Trophoblast cell (in vitro differentiated cells and primary cell): ENCODE measurements around the gene XKR7.

Experiments used
- DNase-seq, 2 donors: peaks; one replicate each; pipeline ENCODE4 v3.0.0-alpha.2; 2016
- H2AFZ ChIP-seq: 2 replicates; pipeline ENCODE4 v1.6.1; 2013; ENCODE audit warnings: low read length, moderate library complexity, mild to moderate bottlenecking; ENCODE audit not compliant: insufficient read depth, poor library complexity
- H2AK5ac ChIP-seq: 2 replicates; pipeline ENCODE4 v1.6.1; 2013; ENCODE audit warnings: mild to moderate bottlenecking, low read length
- H2BK120ac ChIP-seq: 2 replicates; pipeline ENCODE4 v1.6.1; 2013; ENCODE audit warnings: low read length, mild to moderate bottlenecking, moderate library complexity; ENCODE audit not compliant: insufficient read depth, poor library complexity
- H2BK12ac ChIP-seq: 2 replicates; pipeline ENCODE4 v1.6.1; 2013; ENCODE audit warnings: mild to moderate bottlenecking, low read length, moderate library complexity
- H2BK5ac ChIP-seq: 2 replicates; pipeline ENCODE4 v1.6.1; 2013; ENCODE audit warnings: low read length, low read depth, moderate library complexity, mild to moderate bottlenecking; ENCODE audit not compliant: poor library complexity
- H3K14ac ChIP-seq: 2 replicates; pipeline ENCODE4 v1.6.1; 2013; ENCODE audit warnings: mild to moderate bottlenecking, low read length
- H3K18ac ChIP-seq: 2 replicates; pipeline ENCODE4 v1.6.1; 2013; ENCODE audit warnings: mild to moderate bottlenecking, low read length
- H3K23ac ChIP-seq: 2 replicates; pipeline ENCODE4 v1.6.1; 2013; ENCODE audit warnings: low read length
- H3K27ac ChIP-seq: 2 replicates; pipeline ENCODE4 v1.5.1; 2013; ENCODE audit warnings: low read depth, mild to moderate bottlenecking, inconsistent platforms, low read length, moderate library complexity
- H3K27me3 ChIP-seq: 2 replicates; pipeline ENCODE4 v1.6.1; 2013; ENCODE audit warnings: inconsistent platforms, mild to moderate bottlenecking, low read length, moderate library complexity; ENCODE audit not compliant: insufficient read depth
- H3K36me3 ChIP-seq, 2 experiments: 1 replicate in 1 of 2; 2 replicates in 1 of 2; pipeline ENCODE4 v1.6.1; 2013; ENCODE audit warnings: low read length in 2 of 2, mild to moderate bottlenecking in 2 of 2, moderate library complexity in 1 of 2; ENCODE audit not compliant: insufficient read depth in 2 of 2, control insufficient read depth in 1 of 2
- H3K4ac ChIP-seq: 2 replicates; pipeline ENCODE4 v1.6.1; 2013; ENCODE audit warnings: low read depth, mild to moderate bottlenecking, low read length, moderate library complexity
- H3K4me1 ChIP-seq, 2 experiments: 1 replicate in 1 of 2; 2 replicates in 1 of 2; pipeline ENCODE4 v1.6.1; 2013; ENCODE audit warnings: low read length in 2 of 2, mild to moderate bottlenecking in 2 of 2, moderate library complexity in 1 of 2; ENCODE audit not compliant: insufficient read depth in 2 of 2, control insufficient read depth in 1 of 2
- H3K4me2 ChIP-seq: 2 replicates; pipeline ENCODE4 v1.6.1; 2013; ENCODE audit warnings: inconsistent platforms, mild to moderate bottlenecking, low read length, moderate library complexity
- H3K4me3 ChIP-seq: 2 replicates; pipeline ENCODE4 v1.5.1; 2013; ENCODE audit warnings: mild to moderate bottlenecking, low read depth, low read length, inconsistent platforms
- H3K79me1 ChIP-seq: one replicate; pipeline ENCODE4 v1.6.1; 2013; ENCODE audit warnings: low read length
- H3K79me2 ChIP-seq: 2 replicates; pipeline ENCODE4 v1.6.1; 2013; ENCODE audit warnings: low read length, mild to moderate bottlenecking; ENCODE audit not compliant: control insufficient read depth, insufficient read depth, poor library complexity
- H3K9ac ChIP-seq: 2 replicates; pipeline ENCODE4 v1.6.1; 2013; ENCODE audit warnings: mild to moderate bottlenecking, low read length
- H3K9me3 ChIP-seq: 2 replicates; pipeline ENCODE4 v1.6.1; 2013; ENCODE audit warnings: low read depth, mild to moderate bottlenecking, control low read depth, inconsistent platforms, low read length; ENCODE audit not compliant: insufficient read depth
- H4K12ac ChIP-seq: 2 replicates; pipeline ENCODE4 v1.6.1; 2013; ENCODE audit warnings: low read depth, mild to moderate bottlenecking, low read length, moderate library complexity
- H4K8ac ChIP-seq: 2 replicates; pipeline ENCODE4 v1.6.1; 2013; ENCODE audit warnings: low read depth, mild to moderate bottlenecking, low read length, moderate library complexity
- H4K91ac ChIP-seq: one replicate; pipeline ENCODE4 v1.6.1; 2013; ENCODE audit warnings: low read depth, mild to moderate bottlenecking, low read length, moderate library complexity
- WGBS: extraction: QIAGEN DNeasy Blood & Tissue Kit; methylation state at CpG from one replicate; pipeline ENCODE4 v1.1.7; 2013; ENCODE audit warnings: missing lambda C conversion rate; ENCODE audit not compliant: insufficient read length, insufficient coverage; ENCODE audit errors: extremely low coverage; 5-methylcytosine and 5-hydroxymethylcytosine counted together

XKR7 gene

DNA sequence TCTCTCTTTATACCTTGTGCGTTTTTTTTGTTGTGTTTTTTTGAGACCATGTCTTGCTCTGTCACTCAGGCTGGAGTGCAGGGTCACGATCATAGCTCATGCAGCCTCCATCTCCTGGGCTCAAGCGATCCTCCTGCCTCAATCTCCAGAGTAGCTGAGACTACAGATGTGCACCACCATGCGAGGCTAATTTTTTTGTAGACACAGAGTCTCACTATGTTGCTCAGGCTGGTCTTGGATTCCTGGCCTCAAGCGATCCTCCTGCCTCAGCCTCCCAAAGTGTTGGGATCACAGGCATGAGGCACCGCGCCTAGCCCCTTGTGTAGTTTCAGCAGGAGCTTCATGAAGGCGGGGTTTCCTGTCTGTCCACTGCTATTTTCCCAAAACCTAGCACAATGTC, 43.4 kb upstream of the XKR7 start:
- Histone ChIP-seq H3K9me3 (peaks cover 3% of the 10 kb centered on the region), H4K8ac (no peak overlapping the region), H2BK5ac (no peak overlapping the region), H3K9ac (no peak overlapping the region), H3K27me3 (no peaks in the 10 kb centered on the region), H3K4ac (no peak overlapping the region), H3K79me1 (no peaks in the 10 kb centered on the region), H3K36me3 (no peaks in the 10 kb centered on the region), H2BK120ac (no peak overlapping the region), H3K79me2 (no peaks in the 10 kb centered on the region), H3K27ac (no peak overlapping the region), H3K4me1 (no peaks in the 10 kb centered on the region), H3K4me3 (no peak overlapping the region), H2AK5ac (no peak overlapping the region), H3K18ac (no peak overlapping the region), H3K14ac (no peak overlapping the region), H2AFZ (no peak overlapping the region), H4K12ac (no peak overlapping the region), H3K23ac (no peak overlapping the region), H2BK12ac (no peak overlapping the region), H4K91ac (no peak overlapping the region), H3K4me2 (no peak overlapping the region)
- no peak for DNase-seq
- no CpG with 5 or more reads among the region's 8 CpGs for WGBS

DNA sequence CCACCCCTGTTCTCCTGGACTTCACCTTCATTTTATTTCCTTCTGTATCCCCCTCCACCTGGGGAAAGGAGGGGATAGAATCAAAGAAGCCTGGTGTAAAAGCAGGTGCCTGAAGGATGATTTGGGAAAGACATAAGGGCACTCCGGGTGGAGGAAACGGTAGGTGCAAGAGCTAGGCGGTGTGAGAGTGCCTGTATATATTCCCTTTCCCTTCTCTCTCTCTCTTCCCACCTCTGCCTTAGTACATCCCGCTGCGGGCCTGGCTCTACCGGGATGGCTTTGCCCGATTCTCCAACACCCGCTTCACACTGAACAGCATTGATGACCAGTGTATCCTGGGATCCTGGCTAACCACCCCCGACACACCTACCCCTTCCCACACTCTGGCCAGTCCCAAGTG, 42.3 kb upstream of the XKR7 start:
- Histone ChIP-seq H3K4me1 (no peaks in the 10 kb centered on the region), H3K4me2 (no peak overlapping the region), H3K4ac (no peak overlapping the region), H4K8ac (no peak overlapping the region), H3K14ac (no peak overlapping the region), H4K91ac (no peak overlapping the region), H2BK5ac (no peak overlapping the region), H3K36me3 (no peaks in the 10 kb centered on the region), H3K27me3 (no peaks in the 10 kb centered on the region), H2AK5ac (no peak overlapping the region), H2BK120ac (no peak overlapping the region), H3K18ac (no peak overlapping the region), H3K23ac (no peak overlapping the region), H4K12ac (no peak overlapping the region), H3K4me3 (no peak overlapping the region), H3K9me3 (peaks cover under 1% of the 10 kb centered on the region), H3K9ac (no peak overlapping the region), H3K79me1 (no peaks in the 10 kb centered on the region), H3K27ac (no peak overlapping the region), H2BK12ac (no peak overlapping the region), H2AFZ (no peak overlapping the region), H3K79me2 (no peaks in the 10 kb centered on the region)
- no CpG with 5 or more reads among the region's 9 CpGs for WGBS
- no peak for DNase-seq

DNA sequence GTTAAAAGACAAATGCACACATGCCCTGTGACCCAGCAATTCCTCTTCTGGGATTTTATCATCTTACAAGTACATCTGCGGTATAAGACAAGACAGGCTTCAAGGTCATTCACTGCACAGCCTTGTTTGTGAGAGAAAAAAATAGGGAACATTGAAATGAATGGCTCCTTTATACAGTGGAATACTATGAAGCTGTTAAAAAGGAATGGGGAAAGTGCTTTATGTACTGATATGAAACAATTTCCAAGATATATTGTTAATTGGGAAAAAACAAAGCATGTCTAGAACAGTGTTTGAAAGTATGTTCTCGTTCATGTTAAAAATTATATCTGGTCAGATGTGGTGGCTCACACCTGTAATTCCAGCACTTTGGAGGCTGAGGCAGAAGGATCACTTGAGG, 41.5 kb upstream of the XKR7 start:
- Histone ChIP-seq H3K23ac (no peak overlapping the region), H3K9me3 (peaks cover 2% of the 10 kb centered on the region), H4K91ac (no peak overlapping the region), H3K4me3 (no peak overlapping the region), H3K36me3 (no peaks in the 10 kb centered on the region), H3K79me1 (no peaks in the 10 kb centered on the region), H3K14ac (no peak overlapping the region), H3K27ac (no peak overlapping the region), H2AFZ (no peak overlapping the region), H3K4me2 (no peak overlapping the region), H3K4me1 (no peaks in the 10 kb centered on the region), H3K9ac (no peak overlapping the region), H4K8ac (no peak overlapping the region), H2AK5ac (no peak overlapping the region), H3K4ac (no peak overlapping the region), H2BK120ac (no peak overlapping the region), H2BK12ac (no peak overlapping the region), H2BK5ac (no peak overlapping the region), H3K27me3 (no peaks in the 10 kb centered on the region), H4K12ac (no peak overlapping the region), H3K18ac (no peak overlapping the region), H3K79me2 (no peaks in the 10 kb centered on the region)
- no peak for DNase-seq
- WGBS = no CpG with 5 or more reads among the region's 2 CpGs

DNA sequence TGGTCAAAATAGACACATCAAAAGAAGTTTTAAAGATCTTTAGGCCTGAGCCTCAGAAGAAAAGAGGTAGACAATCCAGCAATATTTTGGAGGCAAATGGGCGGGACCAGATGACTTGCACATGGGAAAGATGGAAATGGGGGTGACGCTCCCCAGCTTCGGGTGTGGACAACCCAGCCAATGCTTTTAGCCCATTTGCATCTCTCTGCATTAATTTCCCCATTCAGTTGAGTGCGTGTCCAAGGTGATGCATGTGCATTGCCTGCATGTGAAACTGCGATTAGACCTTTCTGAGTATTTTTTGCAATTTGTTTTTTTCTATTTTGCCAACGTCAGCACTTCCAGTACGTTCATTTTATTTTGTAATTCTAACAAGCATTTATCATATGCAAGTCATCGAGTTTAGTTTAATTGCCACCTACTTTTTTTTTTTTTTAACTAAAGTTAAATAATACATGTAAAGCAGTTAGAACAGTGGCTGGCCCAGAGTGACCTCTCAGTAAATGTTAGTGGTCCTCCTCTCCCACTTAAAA, 40.3 kb upstream of the XKR7 start:
- H3K9me3 ChIP-seq = peaks cover 2% of the 10 kb centered on the region
- H2BK12ac ChIP-seq = no peak overlapping the region
- no peak overlapping the region for H4K91ac ChIP-seq
- no peaks in the 10 kb centered on the region for H3K27me3 ChIP-seq
- no peak overlapping the region for H3K14ac ChIP-seq
- no peak overlapping the region for H3K23ac ChIP-seq
- H3K4me1 ChIP-seq = no peaks in the 10 kb centered on the region
- H3K4me3 ChIP-seq = no peak overlapping the region
- H3K4ac ChIP-seq = no peak overlapping the region
- H3K27ac ChIP-seq = no peak overlapping the region
- H2AK5ac ChIP-seq = no peak overlapping the region
- H3K9ac ChIP-seq = no peak overlapping the region
- H4K8ac ChIP-seq = no peak overlapping the region
- no peak overlapping the region for H2AFZ ChIP-seq
- no peak overlapping the region for H2BK120ac ChIP-seq
- no peaks in the 10 kb centered on the region for H3K36me3 ChIP-seq
- no peak overlapping the region for H3K18ac ChIP-seq
- no peaks in the 10 kb centered on the region for H3K79me2 ChIP-seq
- no peaks in the 10 kb centered on the region for H3K79me1 ChIP-seq
- no peak overlapping the region for H4K12ac ChIP-seq
- H2BK5ac ChIP-seq = no peak overlapping the region
- WGBS = no CpG with 5 or more reads among the region's 8 CpGs
- no peak overlapping the region for H3K4me2 ChIP-seq
- no peak for DNase-seq
